Activated naive CD8-positive, alpha-beta T cell treated with anti-CD3 and anti-CD28 coated beads, Interleukin-2, amount 10 ng/mL, durations not matched to agents 7 days and 5 days (primary cell): ENCODE measurements around the gene PMF1. TPM values are rescaled to one million over a fixed set of nuclear protein-coding genes. Genes with fewer than 3 reads are reported as not detected.
"Not testable (repeated sequence)": the region's sequence is repeated elsewhere in the genome, so short reads cannot be mapped to it uniquely, and the experiment has no call there.

Experiments used
- ATAC-seq: fragments of 150-1000 bp; cut with Tn5 transposase; one replicate; pipeline ENCODE4 v1.10.0; 2021; ENCODE audit warnings: low read depth, moderate library complexity
- POLR2A ChIA-PET: fragments of 350-600 bp; sonication (Branson Sonifier 250); formaldehyde crosslinking; loops from one replicate; lab custom pipeline; 2021; ENCODE audit warnings: antibody characterized with exemption; lab: Charles Lee
- DNase-seq: peaks from one replicate; pipeline ENCODE4 v3.0.0; 2021
- H3K27ac Mint-ChIP-seq: one replicate; pipeline ENCODE4 v1.8.0; 2022; ENCODE audit warnings: mild to moderate bottlenecking, mixed read lengths
- H3K27me3 Mint-ChIP-seq: one replicate; pipeline ENCODE4 v1.8.0; 2022; ENCODE audit warnings: mild to moderate bottlenecking, moderate library complexity, mixed read lengths
- H3K36me3 Mint-ChIP-seq: one replicate; pipeline ENCODE4 v1.8.0; 2021; ENCODE audit warnings: mild to moderate bottlenecking, mixed read lengths
- H3K4me1 Mint-ChIP-seq: one replicate; pipeline ENCODE4 v1.8.0; 2021; ENCODE audit warnings: mixed read lengths
- H3K4me3 Mint-ChIP-seq: one replicate; pipeline ENCODE4 v1.8.0; 2022; ENCODE audit warnings: mild to moderate bottlenecking, moderate library complexity, mixed read lengths
- H3K9me3 Mint-ChIP-seq: one replicate; pipeline ENCODE4 v1.8.0; 2021; ENCODE audit warnings: mixed read lengths
- total RNA-seq, 2 experiments: library from RNA; stranded (reverse); gene quantifications; one replicate each; pipeline ENCODE4 v1.2.3, GENCODE V29; 2021

The PMF1 gene
- total RNA-seq, 2 experiments from 2014 or later, result 66.2 to 71.2 TPM

DNA sequence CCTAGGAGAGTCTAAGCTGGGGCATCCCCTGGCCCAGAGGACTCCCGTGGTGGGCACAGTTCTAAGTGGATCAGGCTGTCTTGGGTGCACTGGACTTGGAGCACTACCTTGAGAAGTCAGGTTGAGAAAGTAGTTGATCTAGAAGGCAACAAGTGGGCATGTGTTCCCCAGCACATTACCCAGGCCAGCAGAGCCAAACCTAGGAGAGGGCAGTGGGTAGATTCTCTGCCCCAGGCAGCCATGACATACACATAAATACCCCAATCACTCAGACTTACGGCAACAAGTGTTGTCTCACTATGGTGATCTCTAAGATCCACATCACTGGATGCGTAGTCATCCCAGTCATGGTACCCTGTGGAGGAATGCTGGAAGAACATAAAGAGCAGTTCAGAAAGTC lies 1.6 kb upstream of the PMF1 start:
- Mint-ChIP-seq H3K36me3 (peaks cover 27% of the 10 kb centered on the region), H3K27me3 (no peaks in the 10 kb centered on the region), H3K9me3 (no peaks in the 10 kb centered on the region), H3K27ac (peak overlapping the region; percentile 98), H3K4me3 (no peak overlapping the region), H3K4me1 (peaks cover 25% of the 10 kb centered on the region)
- ATAC-seq, result no peak
- POLR2A ChIA-PET, result interaction anchor here (0.6 to 3.7 kb wide), 4 partner anchors 8 to 27 kb away, joined by 3 to 16 read pairs (median 3); no protein-coding TSS in a partner anchor
- DNase-seq, result no peak

- peak overlapping the region; percentile 96 for H3K4me3 Mint-ChIP-seq
- H3K27me3 Mint-ChIP-seq, result no peaks in the 10 kb centered on the region
- no peaks in the 10 kb centered on the region for H3K9me3 Mint-ChIP-seq
- H3K27ac Mint-ChIP-seq, result peak overlapping the region; percentile 98
- H3K4me1 Mint-ChIP-seq, result peaks cover 25% of the 10 kb centered on the region
- peaks cover 27% of the 10 kb centered on the region for H3K36me3 Mint-ChIP-seq
- POLR2A ChIA-PET, result interaction anchor here (0.6 to 3.5 kb wide), 15 partner anchors 9 to 305 kb away, joined by 3 to 55 read pairs (median 8); partner anchors contain the start of genes SEMA4A, SLC25A44 and SMG5
- DNase-seq, result no peak
- no peak for ATAC-seq
Observed at GRCh38 chr1:156212130-156212529, 677 bp upstream of the PMF1 start.

- Mint-ChIP-seq H3K4me3 (peak overlapping the region; percentile 96), H3K27me3 (no peaks in the 10 kb centered on the region), H3K27ac (peak overlapping the region; percentile 98), H3K4me1 (peaks cover 33% of the 10 kb centered on the region), H3K9me3 (no peaks in the 10 kb centered on the region), H3K36me3 (peaks cover 25% of the 10 kb centered on the region)
- no peak for ATAC-seq
- no peak for DNase-seq
- POLR2A ChIA-PET, result interaction anchor here (0.9 to 3.5 kb wide), 14 partner anchors 8 to 288 kb away, joined by 3 to 55 read pairs (median 8); partner anchors contain the start of genes SEMA4A, SLC25A44 and SMG5
Observed at GRCh38 chr1:156213644-156213966, 798 bp downstream of the PMF1 start.

GRCh38 chr1:156214024-156214748 lies 1.4 kb downstream of the PMF1 start:
- Mint-ChIP-seq H3K4me3 (peak overlapping the region; percentile 96), H3K9me3 (no peaks in the 10 kb centered on the region), H3K4me1 (peaks cover 33% of the 10 kb centered on the region), H3K27me3 (no peaks in the 10 kb centered on the region), H3K36me3 (peaks cover 21% of the 10 kb centered on the region), H3K27ac (peak overlapping the region; percentile 84)
- POLR2A ChIA-PET, result interaction anchor here (2.0 to 3.5 kb wide), 6 partner anchors 8 to 68 kb away, joined by 11 to 55 read pairs (median 38); partner anchors contain the start of genes SEMA4A and SLC25A44
- DNase-seq, result no peak
- ATAC-seq, result no peak

GRCh38 chr1:156216361-156217086 lies 3.7 kb downstream of the PMF1 start:
- H3K36me3 Mint-ChIP-seq, result peaks cover 24% of the 10 kb centered on the region
- H3K27me3 Mint-ChIP-seq, POLR2A ChIA-PET, H3K9me3 Mint-ChIP-seq, ATAC-seq, H3K27ac Mint-ChIP-seq, H3K4me3 Mint-ChIP-seq, DNase-seq: not testable (repeated sequence)
- peaks cover 41% of the 10 kb centered on the region for H3K4me1 Mint-ChIP-seq

GRCh38 chr1:156217871-156218270 lies 5.1 kb downstream of the PMF1 start:
- Mint-ChIP-seq H3K27me3 (no peaks in the 10 kb centered on the region), H3K4me3 (peak overlapping the region; percentile 65), H3K4me1 (peaks cover 49% of the 10 kb centered on the region), H3K36me3 (peaks cover 28% of the 10 kb centered on the region), H3K27ac (peak overlapping the region; percentile 89), H3K9me3 (no peaks in the 10 kb centered on the region)
- DNase-seq (no peak), ATAC-seq (peak; percentile 48)
- POLR2A ChIA-PET, result interaction anchor here (0.5 to 10.4 kb wide), 7 partner anchors 8 to 69 kb away, joined by 3 to 79 read pairs (median 6); partner anchors contain the start of genes SLC25A44 and SMG5

- POLR2A ChIA-PET, result interaction anchor here (0.6 to 10.4 kb wide), 2 partner anchors 20 to 72 kb away, joined by 5 to 79 read pairs; no protein-coding TSS in a partner anchor
- no peak for ATAC-seq
- Mint-ChIP-seq H3K27ac (peak overlapping the region; percentile 39), H3K4me3 (no peak overlapping the region), H3K36me3 (peaks cover 29% of the 10 kb centered on the region), H3K4me1 (peaks cover 48% of the 10 kb centered on the region), H3K27me3 (no peaks in the 10 kb centered on the region), H3K9me3 (no peaks in the 10 kb centered on the region)
- no peak for DNase-seq
Observed at GRCh38 chr1:156220226-156220625, 7.4 kb downstream of the PMF1 start.

GRCh38 chr1:156221986-156222692 lies 9.3 kb downstream of the PMF1 start:
- no peak for DNase-seq
- POLR2A ChIA-PET, result interaction anchor here (1.5 to 10.4 kb wide), 2 partner anchors 9 to 74 kb away, joined by 11 to 79 read pairs; partner anchors contain the start of gene PMF1
- Mint-ChIP-seq H3K4me3 (peak overlapping the region; percentile 17), H3K9me3 (no peaks in the 10 kb centered on the region), H3K27ac (peak overlapping the region; percentile 90), H3K27me3 (no peaks in the 10 kb centered on the region), H3K4me1 (peaks cover 60% of the 10 kb centered on the region), H3K36me3 (peaks cover 39% of the 10 kb centered on the region)
- no peak for ATAC-seq

DNA sequence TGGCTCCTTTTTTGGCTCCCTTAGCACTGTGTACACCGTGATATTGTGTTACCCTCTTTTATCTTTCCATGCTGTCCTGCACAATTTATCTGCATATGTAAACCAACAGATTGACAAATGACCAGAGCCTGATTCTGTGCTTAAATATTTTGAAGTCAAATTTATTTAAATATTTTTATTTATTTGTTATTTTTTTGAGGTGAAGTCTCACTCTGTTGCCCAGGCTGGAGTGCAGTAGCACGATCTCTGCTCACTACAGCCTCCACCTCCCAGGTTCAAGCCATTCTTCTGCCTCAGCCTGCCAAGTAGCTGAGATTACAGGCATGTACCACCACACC lies 12.8 kb downstream of the PMF1 start:
- Mint-ChIP-seq H3K27me3 (no peaks in the 10 kb centered on the region), H3K36me3 (peaks cover 41% of the 10 kb centered on the region), H3K27ac (peak overlapping the region; percentile 69), H3K9me3 (no peaks in the 10 kb centered on the region), H3K4me1 (peaks cover 45% of the 10 kb centered on the region), H3K4me3 (peak overlapping the region; percentile 55)
- ATAC-seq, result no peak
- POLR2A ChIA-PET, result interaction anchor here (0.7 to 10.4 kb wide), 11 partner anchors 8 to 83 kb away, joined by 3 to 79 read pairs (median 6); partner anchors contain the start of genes PMF1, SLC25A44 and SMG5
- DNase-seq, result no peak

GRCh38 chr1:156226116-156226538 lies 13.3 kb downstream of the PMF1 start:
- DNase-seq (no peak), ATAC-seq (no peak)
- Mint-ChIP-seq H3K27ac (peak overlapping the region; percentile 69), H3K4me3 (peak overlapping the region; percentile 20), H3K9me3 (no peaks in the 10 kb centered on the region), H3K4me1 (peaks cover 42% of the 10 kb centered on the region), H3K36me3 (peaks cover 38% of the 10 kb centered on the region), H3K27me3 (no peaks in the 10 kb centered on the region)
- POLR2A ChIA-PET, result interaction anchor here (1.0 to 10.4 kb wide), 6 partner anchors 9 to 78 kb away, joined by 3 to 79 read pairs (median 8); partner anchors contain the start of genes PMF1, SLC25A44 and SMG5

DNA sequence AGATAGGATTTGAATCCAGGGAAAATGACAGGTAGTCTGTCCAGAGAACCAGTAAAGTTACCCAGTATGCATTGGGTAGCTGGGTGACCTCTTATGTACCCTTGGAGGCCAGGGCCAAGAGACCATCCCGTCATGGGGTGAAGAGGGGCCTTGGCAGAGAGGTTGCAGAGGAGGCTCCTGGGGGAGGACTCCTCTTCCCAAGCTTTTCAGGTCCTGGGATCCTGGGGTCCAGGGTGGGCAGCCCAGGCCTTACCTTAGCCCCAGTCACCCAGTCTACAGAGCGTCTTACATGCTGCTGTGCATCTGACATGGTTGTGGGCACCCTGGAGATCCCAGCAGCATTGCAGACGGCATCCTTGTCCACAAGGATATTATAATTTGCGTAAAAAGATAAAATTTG lies 14.0 kb downstream of the PMF1 start:
- DNase-seq (no peak), ATAC-seq (no peak)
- peaks cover 31% of the 10 kb centered on the region for H3K36me3 Mint-ChIP-seq
- no peaks in the 10 kb centered on the region for H3K27me3 Mint-ChIP-seq
- no peaks in the 10 kb centered on the region for H3K9me3 Mint-ChIP-seq
- POLR2A ChIA-PET, result interaction anchor here (1.0 to 10.4 kb wide), 6 partner anchors 9 to 78 kb away, joined by 3 to 79 read pairs (median 8); partner anchors contain the start of genes PMF1, SLC25A44 and SMG5
- peak overlapping the region; percentile 69 for H3K27ac Mint-ChIP-seq
- H3K4me3 Mint-ChIP-seq, result no peak overlapping the region
- H3K4me1 Mint-ChIP-seq, result peaks cover 36% of the 10 kb centered on the region

- no peaks in the 10 kb centered on the region for H3K27me3 Mint-ChIP-seq
- no peak overlapping the region for H3K4me3 Mint-ChIP-seq
- POLR2A ChIA-PET, result interaction anchor here (2.3 to 2.9 kb wide), 3 partner anchors 16 to 35 kb away, joined by 6 to 9 read pairs (median 7); partner anchors contain the start of genes PMF1 and SLC25A44
- ATAC-seq (no peak), DNase-seq (no peak)
- peaks cover 19% of the 10 kb centered on the region for H3K4me1 Mint-ChIP-seq
- H3K27ac Mint-ChIP-seq, result no peak overlapping the region
- H3K9me3 Mint-ChIP-seq, result no peaks in the 10 kb centered on the region
- peaks cover 24% of the 10 kb centered on the region for H3K36me3 Mint-ChIP-seq
Observed at GRCh38 chr1:156228501-156228900, 15.7 kb downstream of the PMF1 start.
